RWPE2 (cell line): Measurements from ENCODE around the gene VGLL4.

Source experiments
- ATAC-seq: fragments of 200-7000 bp; cut with Tn5 transposase; 3 replicates; pipeline ENCODE4 v1.9.1; 2021; ENCODE audit warnings: low read depth
- DNase-seq: peaks from one replicate; pipeline ENCODE4 v3.0.0-alpha.2; 2020; ENCODE audit warnings: low spot score
- H3K27ac ChIP-seq: fragments of 450-650 bp; 2 replicates; pipeline ENCODE4 v1.5.1; 2017; ENCODE audit warnings: mild to moderate bottlenecking; ENCODE audit not compliant: poor library complexity, severe bottlenecking
- H3K27me3 ChIP-seq: fragments of 250-450 bp; sonication (Bioruptor Pico); 2 replicates; pipeline ENCODE4 v1.5.1; 2021; ENCODE audit warnings: mild to moderate bottlenecking, moderate library complexity; ENCODE audit not compliant: insufficient read depth, poor library complexity, severe bottlenecking
- H3K36me3 ChIP-seq: fragments of 250-450 bp; sonication (Bioruptor Pico); 2 replicates; pipeline ENCODE4 v1.5.1; 2020; ENCODE audit warnings: low read depth, mild to moderate bottlenecking, moderate library complexity
- H3K4me1 ChIP-seq: fragments of 250-450 bp; sonication (Bioruptor Pico); 2 replicates; pipeline ENCODE4 v1.5.1; 2021; ENCODE audit warnings: mild to moderate bottlenecking, moderate library complexity; ENCODE audit not compliant: insufficient read depth, poor library complexity, severe bottlenecking
- H3K4me3 ChIP-seq: fragments of 250-450 bp; sonication (Bioruptor Pico); 2 replicates; pipeline ENCODE4 v1.5.1; 2021; ENCODE audit warnings: mild to moderate bottlenecking, moderate library complexity; ENCODE audit not compliant: severe bottlenecking
- H3K9me3 ChIP-seq: fragments of 250-450 bp; sonication (Bioruptor Pico); 2 replicates; pipeline ENCODE4 v1.5.1; 2021; ENCODE audit warnings: mild to moderate bottlenecking, moderate library complexity; ENCODE audit not compliant: severe bottlenecking
- TF ChIP-seq, protein P1 (sequence below): fragments of 450-650 bp; IDR thresholded peaks from one replicate; pipeline ENCODE4 v1.5.1; 2017; ENCODE audit warnings: mild to moderate bottlenecking, moderate library complexity; ENCODE audit not compliant: poor library complexity, severe bottlenecking

Gene VGLL4

DNA sequence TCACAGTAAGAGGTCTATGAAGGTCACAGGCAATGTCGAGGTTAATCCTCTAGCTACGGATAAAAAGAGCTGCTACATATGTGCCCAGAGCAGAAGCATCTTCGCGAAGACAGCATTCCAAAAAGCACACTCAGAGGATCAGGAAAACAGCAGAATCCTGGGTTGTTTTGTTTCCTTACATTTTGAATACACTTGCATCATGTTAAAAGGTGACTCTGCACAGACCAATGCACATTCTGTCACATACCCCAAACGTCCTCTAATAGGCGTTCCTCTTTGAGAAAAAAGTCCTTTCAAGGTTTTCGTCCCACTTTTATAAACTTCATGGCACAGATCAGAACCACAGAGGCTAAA lies 52.7 kb downstream of the VGLL4 start:
- peaks cover 6% of the 10 kb centered on the region; the same call in 1 of the 2 replicates for H3K36me3 ChIP-seq
- peak overlapping the region; percentile 62 for H3K27ac ChIP-seq
- DNase-seq: no peak
- no peaks in the 10 kb centered on the region for H3K9me3 ChIP-seq
- TF ChIP-seq, protein P1, sequence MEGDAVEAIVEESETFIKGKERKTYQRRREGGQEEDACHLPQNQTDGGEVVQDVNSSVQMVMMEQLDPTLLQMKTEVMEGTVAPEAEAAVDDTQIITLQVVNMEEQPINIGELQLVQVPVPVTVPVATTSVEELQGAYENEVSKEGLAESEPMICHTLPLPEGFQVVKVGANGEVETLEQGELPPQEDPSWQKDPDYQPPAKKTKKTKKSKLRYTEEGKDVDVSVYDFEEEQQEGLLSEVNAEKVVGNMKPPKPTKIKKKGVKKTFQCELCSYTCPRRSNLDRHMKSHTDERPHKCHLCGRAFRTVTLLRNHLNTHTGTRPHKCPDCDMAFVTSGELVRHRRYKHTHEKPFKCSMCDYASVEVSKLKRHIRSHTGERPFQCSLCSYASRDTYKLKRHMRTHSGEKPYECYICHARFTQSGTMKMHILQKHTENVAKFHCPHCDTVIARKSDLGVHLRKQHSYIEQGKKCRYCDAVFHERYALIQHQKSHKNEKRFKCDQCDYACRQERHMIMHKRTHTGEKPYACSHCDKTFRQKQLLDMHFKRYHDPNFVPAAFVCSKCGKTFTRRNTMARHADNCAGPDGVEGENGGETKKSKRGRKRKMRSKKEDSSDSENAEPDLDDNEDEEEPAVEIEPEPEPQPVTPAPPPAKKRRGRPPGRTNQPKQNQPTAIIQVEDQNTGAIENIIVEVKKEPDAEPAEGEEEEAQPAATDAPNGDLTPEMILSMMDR: no peak
- no peak overlapping the region for H3K4me3 ChIP-seq
- H3K4me1 ChIP-seq: peaks cover 33% of the 10 kb centered on the region
- no peaks in the 10 kb centered on the region for H3K27me3 ChIP-seq
- no peak for ATAC-seq

DNA sequence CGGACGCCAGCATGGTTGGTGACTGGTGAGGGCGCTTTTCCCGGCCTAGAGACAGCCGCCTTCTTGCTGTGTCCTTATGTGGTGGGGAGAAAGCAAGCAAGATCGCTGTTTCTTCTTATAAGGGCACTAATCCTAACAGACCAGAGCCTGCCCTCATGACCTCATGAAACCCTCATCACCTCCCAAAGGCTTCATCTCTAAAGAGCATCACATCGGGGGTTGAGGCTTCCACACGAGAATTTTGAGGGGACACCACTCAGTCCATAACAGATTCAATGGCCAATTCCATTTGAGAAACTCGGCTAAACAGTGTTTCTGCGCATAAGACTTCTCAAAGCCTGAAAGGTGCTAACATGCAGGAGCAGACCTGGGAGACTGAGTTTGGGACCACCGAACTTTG lies 54.0 kb downstream of the VGLL4 start:
- Histone ChIP-seq H3K36me3 (peaks cover 5% of the 10 kb centered on the region; the same call in 1 of the 2 replicates), H3K9me3 (no peaks in the 10 kb centered on the region), H3K27me3 (no peaks in the 10 kb centered on the region), H3K4me3 (no peak overlapping the region), H3K4me1 (peaks cover 37% of the 10 kb centered on the region), H3K27ac (no peak overlapping the region)
- DNase-seq (no peak), ATAC-seq (no peak)
- TF ChIP-seq, protein P1: no peak

DNA sequence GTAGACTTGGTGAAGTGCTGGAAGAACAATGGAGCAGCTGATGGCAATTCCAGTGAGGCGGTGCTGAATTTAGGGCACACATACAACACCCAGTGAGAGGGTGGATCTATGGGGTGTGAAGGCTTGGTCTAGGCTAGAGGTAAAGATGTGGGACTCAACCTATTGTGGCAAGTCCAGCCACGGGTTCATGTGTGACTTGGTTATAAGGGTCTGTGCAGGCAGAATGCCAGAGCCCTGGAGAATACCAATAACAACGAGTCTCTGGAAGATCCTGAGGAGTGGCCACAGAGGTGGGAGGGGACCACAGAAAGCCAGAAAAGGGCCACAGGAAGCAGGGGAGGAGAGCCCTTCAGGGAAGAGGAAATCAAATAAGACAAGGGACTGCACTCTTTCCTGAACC lies 55.0 kb downstream of the VGLL4 start:
- no peak for DNase-seq
- H3K4me1 ChIP-seq: peaks cover 44% of the 10 kb centered on the region
- H3K9me3 ChIP-seq: no peaks in the 10 kb centered on the region
- H3K36me3 ChIP-seq: no peaks in the 10 kb centered on the region
- TF ChIP-seq, protein P1: no peak
- ATAC-seq: no peak
- no peak overlapping the region for H3K4me3 ChIP-seq
- H3K27ac ChIP-seq: no peak overlapping the region
- H3K27me3 ChIP-seq: no peaks in the 10 kb centered on the region

DNA sequence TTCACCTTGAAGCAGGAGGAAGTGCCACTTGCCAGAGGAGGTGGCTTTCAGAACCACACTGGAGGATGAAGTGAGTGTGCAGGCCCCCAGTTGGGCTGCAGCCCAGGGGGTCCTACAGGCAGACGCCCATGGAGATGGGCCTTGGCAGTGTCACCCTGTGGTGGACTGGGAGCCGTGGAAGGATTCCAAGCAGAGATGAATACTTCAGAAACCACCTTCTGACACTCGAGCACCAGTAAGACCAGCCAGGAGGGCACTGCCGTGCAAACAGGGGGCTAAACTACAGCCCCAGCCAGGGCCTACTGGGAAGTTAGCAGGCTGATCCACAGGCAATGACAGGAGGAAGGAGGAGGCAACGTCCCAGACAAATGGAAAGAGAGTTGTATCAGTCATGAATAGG lies 55.4 kb downstream of the VGLL4 start:
- Histone ChIP-seq H3K4me1 (peaks cover 47% of the 10 kb centered on the region), H3K36me3 (no peaks in the 10 kb centered on the region), H3K27me3 (no peaks in the 10 kb centered on the region), H3K27ac (no peak overlapping the region), H3K9me3 (no peaks in the 10 kb centered on the region), H3K4me3 (no peak overlapping the region)
- DNase-seq (no peak), ATAC-seq (no peak)
- TF ChIP-seq, protein P1: no peak

DNA sequence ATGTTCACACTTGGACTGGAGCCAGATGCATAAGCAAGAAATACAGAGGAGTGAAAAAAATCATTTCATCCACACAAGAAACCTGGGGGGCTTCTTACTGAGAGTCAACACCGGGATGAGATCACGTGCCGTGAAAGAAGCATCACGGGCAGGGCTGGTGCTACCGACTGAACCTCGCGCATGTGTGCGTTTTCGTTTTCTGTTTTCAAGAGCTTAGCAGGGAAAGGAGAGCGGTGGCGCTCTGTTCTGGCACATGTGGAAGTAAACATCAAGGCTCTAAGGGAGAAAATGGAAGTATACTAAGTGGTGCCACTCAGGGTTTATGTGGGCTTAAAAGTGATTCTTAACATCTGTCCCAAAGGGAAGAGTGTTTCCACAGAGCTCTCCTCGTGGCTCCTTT lies 55.9 kb downstream of the VGLL4 start:
- Histone ChIP-seq H3K36me3 (no peaks in the 10 kb centered on the region), H3K4me1 (peaks cover 47% of the 10 kb centered on the region)

More for the DNA sequence above, 55.9 kb downstream of the VGLL4 start:
- H3K27ac ChIP-seq: no peak overlapping the region
- no peak overlapping the region for H3K4me3 ChIP-seq
- ATAC-seq (no peak), DNase-seq (no peak)
- TF ChIP-seq, protein P1: no peak
- no peaks in the 10 kb centered on the region for H3K9me3 ChIP-seq
- H3K27me3 ChIP-seq: no peaks in the 10 kb centered on the region
